ENCODE data around the gene CARF.
"Not testable (repeated sequence)": the region's sequence is repeated elsewhere in the genome, so short reads cannot be mapped to it uniquely, and the experiment has no call there.

CARF gene

DNA sequence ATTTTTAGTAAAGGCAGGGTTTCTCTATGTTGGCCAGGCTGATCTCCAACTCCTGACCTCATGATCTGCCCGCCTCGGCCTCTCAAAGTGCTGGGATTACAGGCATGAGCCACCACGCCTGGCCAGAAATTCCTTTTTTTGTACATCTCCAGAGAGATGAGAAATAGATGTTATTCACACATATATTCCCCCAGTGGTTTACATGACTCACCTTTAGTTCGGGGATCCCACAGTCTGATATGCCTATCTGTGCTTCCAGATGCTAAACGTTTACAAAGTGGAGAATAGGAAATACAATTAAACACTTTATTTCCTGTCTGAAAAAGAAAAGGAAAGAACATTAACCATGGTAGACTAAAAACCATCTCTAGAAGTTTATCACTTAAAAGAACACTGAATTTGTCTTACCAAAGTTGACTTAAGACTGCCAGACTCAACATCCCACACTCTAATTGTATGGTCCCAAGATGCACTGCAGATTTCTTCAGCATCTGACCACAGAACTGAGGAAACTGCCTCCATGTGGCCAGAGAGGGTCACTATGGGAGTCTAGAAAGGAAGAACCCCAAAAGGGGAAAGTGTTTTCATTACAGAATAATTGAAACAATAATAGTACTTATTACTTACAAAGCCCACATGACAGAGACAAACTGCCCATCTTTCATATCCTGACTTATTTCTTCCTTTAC is 27.9 kb upstream of the CARF start:
- DNase-seq (ENCODE audit: low read depth): peak; percentile 10
- TF ChIP-seq, protein P1, sequence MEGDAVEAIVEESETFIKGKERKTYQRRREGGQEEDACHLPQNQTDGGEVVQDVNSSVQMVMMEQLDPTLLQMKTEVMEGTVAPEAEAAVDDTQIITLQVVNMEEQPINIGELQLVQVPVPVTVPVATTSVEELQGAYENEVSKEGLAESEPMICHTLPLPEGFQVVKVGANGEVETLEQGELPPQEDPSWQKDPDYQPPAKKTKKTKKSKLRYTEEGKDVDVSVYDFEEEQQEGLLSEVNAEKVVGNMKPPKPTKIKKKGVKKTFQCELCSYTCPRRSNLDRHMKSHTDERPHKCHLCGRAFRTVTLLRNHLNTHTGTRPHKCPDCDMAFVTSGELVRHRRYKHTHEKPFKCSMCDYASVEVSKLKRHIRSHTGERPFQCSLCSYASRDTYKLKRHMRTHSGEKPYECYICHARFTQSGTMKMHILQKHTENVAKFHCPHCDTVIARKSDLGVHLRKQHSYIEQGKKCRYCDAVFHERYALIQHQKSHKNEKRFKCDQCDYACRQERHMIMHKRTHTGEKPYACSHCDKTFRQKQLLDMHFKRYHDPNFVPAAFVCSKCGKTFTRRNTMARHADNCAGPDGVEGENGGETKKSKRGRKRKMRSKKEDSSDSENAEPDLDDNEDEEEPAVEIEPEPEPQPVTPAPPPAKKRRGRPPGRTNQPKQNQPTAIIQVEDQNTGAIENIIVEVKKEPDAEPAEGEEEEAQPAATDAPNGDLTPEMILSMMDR (IDR thresholded peaks at IDR 0.05; ENCODE audit: low read length, missing control alignments): peak; percentile 22
- H3K4me3 ChIP-seq (replicated peaks; ENCODE audit: low read depth, low read length): no peak overlapping the region

GRCh38 chr2:202885190-202885589 is 26.9 kb upstream of the CARF start:
- TF ChIP-seq, protein P1 (IDR thresholded peaks at IDR 0.05; ENCODE audit: low read length, missing control alignments): no peak
- no peak for DNase-seq (ENCODE audit: low read depth)
- no peak overlapping the region for H3K4me3 ChIP-seq (replicated peaks; ENCODE audit: low read depth, low read length)

- H3K4me3 ChIP-seq (replicated peaks; ENCODE audit: low read depth, low read length); DNase-seq (ENCODE audit: low read depth): not testable (repeated sequence)
Measured at GRCh38 chr2:202905507-202905906, 6.6 kb upstream of the CARF start.

- TF ChIP-seq, protein P1 (IDR thresholded peaks at IDR 0.05; ENCODE audit: low read length, missing control alignments): no peak
- no peak overlapping the region for H3K4me3 ChIP-seq (replicated peaks; ENCODE audit: low read depth, low read length)
- no peak for DNase-seq (ENCODE audit: low read depth)
Measured at GRCh38 chr2:202908186-202908585, 3.9 kb upstream of the CARF start.

DNA sequence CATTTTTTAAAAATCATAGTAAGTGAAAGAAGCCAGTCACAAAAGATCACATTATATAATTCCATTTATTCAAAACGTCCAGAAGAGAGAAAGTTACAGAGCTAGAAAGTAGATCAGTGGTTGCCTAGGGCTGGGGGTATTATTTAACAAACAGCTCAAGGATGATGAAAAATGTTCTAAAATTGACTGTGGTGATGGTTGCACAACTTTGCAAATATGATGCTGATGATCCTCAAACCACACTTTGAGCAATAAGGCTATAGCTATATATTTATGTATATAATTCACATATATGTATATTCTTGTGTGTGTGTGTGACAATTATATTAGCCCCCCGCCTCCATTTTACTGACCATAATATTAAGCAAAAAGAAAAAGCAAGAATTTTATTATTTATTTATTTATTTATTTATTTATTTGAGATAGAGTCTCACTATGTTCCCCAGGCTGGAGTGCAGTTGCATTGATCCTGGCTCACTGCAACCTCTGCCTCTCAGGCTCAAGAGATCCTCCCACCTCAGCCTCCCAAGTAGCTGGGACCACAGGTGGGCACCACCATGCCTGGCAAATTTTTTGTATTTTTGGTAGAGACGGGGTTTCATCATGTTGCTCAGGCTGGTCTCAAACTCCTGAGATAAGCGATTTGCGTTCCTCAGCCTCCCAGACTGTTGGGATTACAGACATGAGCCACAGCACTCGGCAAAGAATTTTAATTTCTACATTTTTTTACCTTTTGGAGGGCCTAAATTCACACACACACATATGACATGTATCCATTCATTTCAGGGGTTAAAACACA is 2.5 kb upstream of the CARF start:
- H3K4me3 ChIP-seq (replicated peaks; ENCODE audit: low read depth, low read length): peak overlapping the region; percentile 86
- peak; percentile 34 for DNase-seq (ENCODE audit: low read depth)
- TF ChIP-seq, protein P1 (IDR thresholded peaks at IDR 0.05; ENCODE audit: low read length, missing control alignments): no peak

- peak overlapping the region; percentile 86 for H3K4me3 ChIP-seq (replicated peaks; ENCODE audit: low read depth, low read length)
- not testable (repeated sequence) for DNase-seq (ENCODE audit: low read depth)
Measured at GRCh38 chr2:202910250-202910649, 1.8 kb upstream of the CARF start.

GRCh38 chr2:202910698-202911097 is 1.4 kb upstream of the CARF start:
- DNase-seq (ENCODE audit: low read depth): no peak
- TF ChIP-seq, protein P1 (IDR thresholded peaks at IDR 0.05; ENCODE audit: low read length, missing control alignments): no peak
- peak overlapping the region; percentile 86 for H3K4me3 ChIP-seq (replicated peaks; ENCODE audit: low read depth, low read length)

GRCh38 chr2:202911203-202911511 is 918 bp upstream of the CARF start:
- peak overlapping the region; percentile 86 for H3K4me3 ChIP-seq (replicated peaks; ENCODE audit: low read depth, low read length)
- TF ChIP-seq, protein P1 (IDR thresholded peaks at IDR 0.05; ENCODE audit: low read length, missing control alignments): no peak

GRCh38 chr2:202912342-202913201 is 497 bp downstream of the CARF start:
- DNase-seq (ENCODE audit: low read depth): not testable (repeated sequence)
- H3K4me3 ChIP-seq (replicated peaks; ENCODE audit: low read depth, low read length): peak overlapping the region; percentile 86

More at GRCh38 chr2:202911203-202911511, 918 bp upstream of the CARF start:
- DNase-seq (ENCODE audit: low read depth): no peak

All from fibroblast of pulmonary artery (primary cell).